Measurements from ENCODE around the gene CSNK1G1. TPM values are rescaled to one million over a fixed set of nuclear protein-coding genes. Genes with fewer than 3 reads are reported as not detected.

CSNK1G1 gene
- polyA plus RNA-seq, 1 of the 3 experiments (the other 2 are of a cell fraction) = 10.2 TPM

GRCh38 chr15:64285150-64285549, 70.8 kb downstream of the CSNK1G1 start:
- Histone ChIP-seq H3K27ac (ENCODE audit: low read depth in 2 of 2, low read length in 1 of 2) (no peak overlapping the region), H3K4me2 (no peak overlapping the region), H4K20me1 (ENCODE audit: insufficient read depth) (peaks cover 55% of the 10 kb centered on the region), H3K4me3 (ENCODE audit: low read depth in 2 of 2, low read length in 1 of 2) (no peak overlapping the region), H3K9ac (no peak overlapping the region), H3K27me3 (ENCODE audit: insufficient read depth) (no peaks in the 10 kb centered on the region), H3K4me1 (ENCODE audit: control insufficient read depth in 1 of 2, insufficient read depth in 2 of 2, low read depth in 1 of 2, low read length in 1 of 2) (peaks cover 3 to 12% of the 10 kb centered on the region in 2 experiments; a peak in 3 of 4 replicates), H3K9me3 (no peaks in the 10 kb centered on the region), H3F3A (replicated peaks; ENCODE audit: insufficient read depth) (peaks cover 17% of the 10 kb centered on the region), H2AFZ (ENCODE audit: low read depth) (no peak overlapping the region), H3K9me2 (no peaks in the 10 kb centered on the region), H3K79me2 (ENCODE audit: insufficient read depth) (peaks cover 97% of the 10 kb centered on the region), H3K36me3 (replicated peaks in 1 of 2; ENCODE audit: control insufficient read depth in 1 of 2, insufficient read depth in 2 of 2, low read length in 1 of 2) (peaks cover 0 to 1% of the 10 kb centered on the region in 2 experiments)
- CTCF ChIA-PET = no interaction called here
- TF ChIP-seq JUND (IDR thresholded peaks at IDR 0.05) = no peak
- no peak for TF ChIP-seq TAF1 (IDR thresholded peaks at IDR 0.05; ENCODE audit: borderline replicate concordance, low read depth, low read length)
- TF ChIP-seq SMC3 (IDR thresholded peaks at IDR 0.05; ENCODE audit: low read depth, low read length) = no peak
- TF ChIP-seq, protein P1, sequence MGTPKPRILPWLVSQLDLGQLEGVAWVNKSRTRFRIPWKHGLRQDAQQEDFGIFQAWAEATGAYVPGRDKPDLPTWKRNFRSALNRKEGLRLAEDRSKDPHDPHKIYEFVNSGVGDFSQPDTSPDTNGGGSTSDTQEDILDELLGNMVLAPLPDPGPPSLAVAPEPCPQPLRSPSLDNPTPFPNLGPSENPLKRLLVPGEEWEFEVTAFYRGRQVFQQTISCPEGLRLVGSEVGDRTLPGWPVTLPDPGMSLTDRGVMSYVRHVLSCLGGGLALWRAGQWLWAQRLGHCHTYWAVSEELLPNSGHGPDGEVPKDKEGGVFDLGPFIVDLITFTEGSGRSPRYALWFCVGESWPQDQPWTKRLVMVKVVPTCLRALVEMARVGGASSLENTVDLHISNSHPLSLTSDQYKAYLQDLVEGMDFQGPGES (IDR thresholded peaks at IDR 0.05; ENCODE audit: low read depth, low read length) = no peak
- TF ChIP-seq NFIC (IDR thresholded peaks at IDR 0.05; ENCODE audit: borderline replicate concordance) = no peak
- no peak for TF ChIP-seq RCOR1 (IDR thresholded peaks at IDR 0.05; ENCODE audit: low read length)
- TF ChIP-seq CHD2 (IDR thresholded peaks at IDR 0.05; ENCODE audit: low read length, partially characterized antibody) = no peak
- no peak for TF ChIP-seq EP300 (IDR thresholded peaks at IDR 0.05; ENCODE audit: borderline replicate concordance in 1 of 2, low read depth in 1 of 2, low read length in 1 of 2)
- TF ChIP-seq, protein P2, sequence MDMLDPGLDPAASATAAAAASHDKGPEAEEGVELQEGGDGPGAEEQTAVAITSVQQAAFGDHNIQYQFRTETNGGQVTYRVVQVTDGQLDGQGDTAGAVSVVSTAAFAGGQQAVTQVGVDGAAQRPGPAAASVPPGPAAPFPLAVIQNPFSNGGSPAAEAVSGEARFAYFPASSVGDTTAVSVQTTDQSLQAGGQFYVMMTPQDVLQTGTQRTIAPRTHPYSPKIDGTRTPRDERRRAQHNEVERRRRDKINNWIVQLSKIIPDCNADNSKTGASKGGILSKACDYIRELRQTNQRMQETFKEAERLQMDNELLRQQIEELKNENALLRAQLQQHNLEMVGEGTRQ (IDR thresholded peaks at IDR 0.05; ENCODE audit: borderline replicate concordance, low read depth, low read length) = no peak
- TF ChIP-seq ZBTB33 (IDR thresholded peaks at IDR 0.05; ENCODE audit: borderline replicate concordance, low read depth) = no peak
- TF ChIP-seq RAD21 (IDR thresholded peaks at IDR 0.05; ENCODE audit: low read length) = no peak
- TF ChIP-seq MAX (IDR thresholded peaks at IDR 0.05; ENCODE audit: low read depth) = no peak
- TF ChIP-seq FOXM1 (IDR thresholded peaks at IDR 0.05; ENCODE audit: low read depth) = no peak
- no peak for TF ChIP-seq YY1 (IDR thresholded peaks at IDR 0.05; ENCODE audit: low read depth)
- no peak for TF ChIP-seq TEAD4 (IDR thresholded peaks at IDR 0.05; ENCODE audit: borderline replicate concordance, insufficient read depth)
- no peak for TF ChIP-seq REST (IDR thresholded peaks at IDR 0.05; ENCODE audit: low read depth, low read length)
- POLR2A ChIA-PET = no interaction called here
- WGBS (ENCODE audit: low lambda C conversion rate) = 97% methylated on average over 1 of the region's 1 CpG
- DNase-seq = no peak

Measured in SK-N-SH (cell line).